ENCODE data around the gene CNTNAP2.

Gene CNTNAP2

GRCh38 chr7:147903536-147904218 lies 1787.1 kb downstream of the CNTNAP2 start:
- no peak for DNase-seq

DNA sequence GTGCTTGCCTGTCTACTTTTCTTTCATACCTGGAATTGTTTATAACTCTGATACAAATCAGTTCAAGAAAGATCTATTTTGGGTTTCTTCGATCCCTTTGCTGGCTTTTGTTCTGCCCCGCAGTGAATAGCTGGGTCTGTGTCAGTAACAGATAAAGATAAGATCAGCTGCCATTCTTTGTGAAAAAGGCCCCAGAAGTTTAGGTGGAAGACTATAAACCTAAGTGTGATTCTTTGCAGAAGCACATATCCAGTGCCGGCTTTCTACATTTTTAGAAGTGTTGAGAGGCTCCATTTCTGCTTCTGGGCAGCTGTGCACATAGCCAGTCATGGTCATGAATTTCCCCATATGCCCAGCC lies 1787.6 kb downstream of the CNTNAP2 start:
- no peak for DNase-seq

- DNase-seq = no peak
Observed at GRCh38 chr7:147909431-147910148, 1793.0 kb downstream of the CNTNAP2 start.

DNA sequence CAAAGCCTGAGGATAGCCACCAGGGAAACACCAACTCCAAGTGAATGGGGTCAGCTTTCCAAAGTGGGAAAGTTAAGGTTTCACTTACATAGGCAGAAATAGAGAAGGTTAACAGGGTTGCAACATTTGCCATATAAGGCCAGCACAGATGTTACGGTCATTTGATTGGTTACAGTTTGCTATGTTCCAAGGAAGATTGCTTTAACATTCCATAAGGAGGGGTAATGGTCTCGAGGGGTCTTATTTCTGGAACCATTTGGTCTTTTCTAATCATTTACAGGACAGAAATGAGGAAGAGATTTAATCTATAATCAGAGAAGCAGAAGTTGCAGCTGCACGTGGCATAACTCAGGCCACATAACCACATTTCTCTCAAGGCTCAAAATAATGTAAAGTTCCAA lies 1794.6 kb downstream of the CNTNAP2 start:
- no peak for DNase-seq

GRCh38 chr7:147912291-147912690 lies 1795.7 kb downstream of the CNTNAP2 start:
- no peak for DNase-seq

- DNase-seq = no peak
Observed at GRCh38 chr7:147912946-147913638, 1796.5 kb downstream of the CNTNAP2 start.

DNA sequence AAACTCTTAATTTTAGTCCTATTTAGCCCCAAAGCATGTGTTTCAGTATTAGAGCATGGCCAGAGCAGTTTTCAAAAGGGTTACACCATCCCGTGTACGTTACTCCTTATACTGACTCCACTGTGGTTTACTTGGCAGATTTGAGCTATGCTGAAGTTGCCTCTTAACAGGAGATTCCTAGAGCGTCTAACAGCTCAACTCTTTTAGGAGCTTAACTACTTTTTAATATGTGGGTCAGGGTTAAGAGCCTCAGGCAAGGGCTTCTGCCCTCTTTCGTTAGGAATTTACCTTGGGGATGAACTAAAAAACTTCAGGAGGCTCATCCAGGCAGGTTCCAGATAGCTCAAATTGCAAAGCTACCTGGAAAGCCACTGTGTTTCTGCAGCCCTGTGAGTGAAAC lies 1799.2 kb downstream of the CNTNAP2 start:
- no peak for DNase-seq

DNA sequence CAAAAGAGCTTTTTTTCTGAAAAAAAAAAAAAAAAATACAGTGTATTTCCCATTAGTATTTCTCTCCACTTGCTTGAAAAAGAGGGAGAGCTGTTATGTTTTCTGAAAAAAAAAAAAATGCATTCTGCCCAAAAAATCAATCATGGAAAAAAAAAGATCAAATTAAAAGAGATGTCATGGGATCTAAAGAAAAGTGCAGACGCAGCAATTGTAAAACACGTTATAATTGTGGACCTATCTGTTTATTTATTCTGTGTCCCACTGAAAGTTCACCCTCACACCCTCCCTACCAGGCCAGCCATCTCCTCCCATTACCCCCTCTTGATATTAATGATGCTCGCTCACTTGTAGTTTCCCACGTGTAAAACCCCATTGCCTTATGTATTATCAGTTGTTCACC lies 1800.0 kb downstream of the CNTNAP2 start:
- DNase-seq = no peak

- no peak for DNase-seq
Observed at GRCh38 chr7:147923841-147924240, 1807.2 kb downstream of the CNTNAP2 start.

DNA sequence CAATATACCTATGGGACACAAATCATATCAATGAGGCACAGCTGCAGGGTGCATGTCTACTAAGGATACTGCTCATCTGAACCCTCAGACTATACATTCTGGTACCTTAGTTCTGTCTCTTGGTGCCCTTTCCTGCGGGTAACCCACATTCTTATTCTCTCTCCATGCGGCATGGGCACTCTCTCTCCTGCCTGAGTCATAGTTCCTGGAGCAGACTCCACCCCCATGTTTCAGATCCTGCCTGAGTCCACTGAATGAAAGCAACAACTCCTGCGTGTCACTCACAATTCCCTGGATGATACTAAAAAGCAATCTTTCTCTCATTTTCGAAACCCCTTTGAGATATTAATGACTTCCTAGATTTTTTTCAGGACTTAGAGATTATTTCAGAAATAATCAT lies 1820.8 kb downstream of the CNTNAP2 start:
- DNase-seq = no peak

DNA sequence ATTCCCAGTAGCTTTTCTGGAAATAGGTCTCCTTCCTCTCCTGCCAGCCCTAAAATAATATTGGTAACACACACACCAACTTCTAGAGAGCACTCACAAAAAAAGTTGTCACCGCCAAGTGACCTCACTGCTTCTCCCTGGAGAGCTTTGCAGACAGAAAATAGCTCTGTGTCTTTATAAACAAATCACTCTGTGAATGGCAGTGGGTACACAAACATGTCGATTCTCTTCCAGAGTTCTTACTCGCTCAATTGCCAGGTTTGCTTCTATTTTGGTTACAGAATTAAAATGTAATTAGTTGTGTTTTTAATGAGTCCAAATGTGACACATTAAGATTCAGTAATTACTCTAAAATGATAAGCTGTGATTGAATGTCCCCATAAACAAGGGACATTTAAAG lies 1824.8 kb downstream of the CNTNAP2 start:
- DNase-seq = peak; percentile 7

GRCh38 chr7:147944321-147944720 lies 1827.7 kb downstream of the CNTNAP2 start:
- no peak for DNase-seq

- no peak for DNase-seq
Observed at GRCh38 chr7:147952918-147953317, 1836.3 kb downstream of the CNTNAP2 start.

DNA sequence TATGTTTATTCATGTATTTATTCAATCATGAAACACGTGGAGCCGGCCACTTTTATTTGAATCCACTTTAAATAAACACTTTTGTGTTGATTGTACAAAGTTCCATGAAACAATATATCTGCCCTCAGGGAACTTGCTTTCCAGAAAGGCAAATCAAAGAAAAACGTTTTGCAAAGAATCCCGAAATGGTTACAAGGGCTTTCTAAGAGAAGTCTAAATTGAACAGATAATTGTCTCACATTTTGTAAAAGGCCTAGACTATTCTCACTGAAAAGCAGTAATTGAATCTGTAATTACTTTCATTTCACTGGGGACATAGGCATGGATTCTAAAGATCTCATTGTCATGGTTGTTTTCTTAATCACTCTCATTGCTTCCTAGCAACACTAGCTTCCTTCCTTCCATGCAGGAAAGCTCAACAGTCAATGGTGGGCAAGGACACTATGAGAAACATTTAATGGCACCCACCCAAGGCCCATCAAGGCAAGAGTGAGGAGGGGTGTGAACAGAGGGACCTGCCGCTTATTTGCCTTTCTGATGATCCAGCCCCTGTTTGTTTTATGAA lies 1851.5 kb downstream of the CNTNAP2 start:
- no peak for DNase-seq

DNA sequence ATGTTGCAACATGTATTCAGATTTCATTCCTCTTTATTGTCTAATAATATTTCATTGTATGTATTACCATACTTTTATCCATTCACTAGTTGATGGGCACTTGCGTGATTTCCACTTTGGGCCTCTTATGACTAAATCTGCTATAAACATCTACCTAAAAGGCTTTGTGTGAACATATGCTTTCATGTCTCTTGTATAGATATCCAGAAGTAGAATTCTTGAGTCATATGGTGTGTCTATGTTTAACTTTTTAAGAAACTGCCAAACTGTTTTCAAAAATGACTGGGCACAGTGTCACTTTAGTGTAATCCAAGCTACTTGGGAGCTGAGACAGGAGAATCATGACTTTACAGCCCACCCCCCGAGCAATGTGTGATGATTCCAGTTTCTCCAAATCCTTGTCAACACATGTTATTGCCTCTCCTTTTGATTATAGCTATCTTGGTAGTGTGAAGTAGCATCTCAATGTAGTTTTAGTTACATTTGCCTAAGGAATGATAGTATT lies 1855.1 kb downstream of the CNTNAP2 start:
- DNase-seq = no peak

DNA sequence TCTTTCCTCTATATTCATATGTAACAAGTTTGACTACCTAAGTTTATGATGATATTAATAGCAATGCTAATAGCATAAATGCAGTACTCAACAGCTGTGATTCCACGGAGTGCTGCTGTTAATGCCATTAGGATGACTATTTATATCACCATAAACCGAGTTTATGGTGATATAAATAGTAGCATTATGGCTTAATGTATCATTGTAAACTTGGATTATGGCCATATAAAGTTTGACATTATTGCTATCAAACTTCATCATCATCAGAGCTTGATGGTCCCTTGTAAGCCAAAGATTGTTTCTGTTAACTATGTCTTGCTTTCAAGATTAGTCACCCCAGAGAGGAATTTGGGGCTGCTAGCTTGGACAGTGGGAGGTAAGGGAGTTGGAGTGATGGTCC lies 1861.6 kb downstream of the CNTNAP2 start:
- no peak for DNase-seq

- no peak for DNase-seq
Observed at GRCh38 chr7:147978651-147979050, 1862.0 kb downstream of the CNTNAP2 start.

DNA sequence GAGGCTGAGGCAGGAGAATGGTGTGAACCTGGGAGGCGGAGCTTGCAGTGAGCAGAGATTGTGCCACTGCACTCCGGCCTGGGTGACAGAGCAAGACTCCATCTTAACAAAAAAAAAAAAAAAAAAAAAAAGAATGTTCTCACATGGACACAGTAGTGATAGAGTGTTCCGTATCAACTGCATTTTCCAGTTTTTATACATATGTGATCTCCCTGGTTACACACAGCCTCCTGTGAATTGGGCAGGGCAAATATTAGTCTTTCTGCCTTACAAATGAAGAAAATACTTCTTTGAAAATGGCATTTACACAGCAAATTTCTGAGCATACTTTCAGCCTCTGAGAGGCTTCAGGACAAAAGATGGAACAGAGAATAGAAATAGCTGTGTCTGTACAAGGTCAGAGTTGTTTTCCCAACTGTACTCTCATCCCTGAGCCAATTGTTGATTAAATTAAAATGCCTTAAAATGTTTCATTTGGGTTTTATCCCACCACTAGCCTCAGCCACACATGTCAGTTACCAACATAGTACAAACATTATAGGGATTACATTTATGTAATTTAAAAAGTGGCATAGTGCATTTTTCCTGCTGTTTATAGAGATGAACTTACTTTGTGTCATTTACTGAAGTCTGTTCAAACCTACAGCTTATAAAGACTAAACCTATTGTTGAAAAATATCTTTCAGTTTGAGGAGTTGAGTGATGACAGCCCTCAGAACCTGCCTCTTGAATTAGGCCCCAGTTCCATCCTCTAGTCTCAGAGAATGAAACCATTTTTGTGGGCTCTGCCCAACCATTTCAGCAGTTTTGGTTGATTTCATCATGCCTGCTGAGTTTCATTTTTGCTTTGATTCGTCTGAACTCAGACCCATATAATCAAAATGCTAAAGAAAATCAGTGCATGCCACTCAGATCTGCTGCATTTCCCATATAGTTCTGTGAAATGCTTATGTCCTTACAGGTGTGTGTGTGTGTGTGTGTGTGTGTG lies 1864.5 kb downstream of the CNTNAP2 start:
- DNase-seq = no peak

GRCh38 chr7:147982307-147982706 lies 1865.7 kb downstream of the CNTNAP2 start:
- DNase-seq = no peak

- DNase-seq = no peak
Observed at GRCh38 chr7:147984265-147984664, 1867.7 kb downstream of the CNTNAP2 start.

GRCh38 chr7:147990079-147990478 lies 1873.5 kb downstream of the CNTNAP2 start:
- DNase-seq = no peak

DNA sequence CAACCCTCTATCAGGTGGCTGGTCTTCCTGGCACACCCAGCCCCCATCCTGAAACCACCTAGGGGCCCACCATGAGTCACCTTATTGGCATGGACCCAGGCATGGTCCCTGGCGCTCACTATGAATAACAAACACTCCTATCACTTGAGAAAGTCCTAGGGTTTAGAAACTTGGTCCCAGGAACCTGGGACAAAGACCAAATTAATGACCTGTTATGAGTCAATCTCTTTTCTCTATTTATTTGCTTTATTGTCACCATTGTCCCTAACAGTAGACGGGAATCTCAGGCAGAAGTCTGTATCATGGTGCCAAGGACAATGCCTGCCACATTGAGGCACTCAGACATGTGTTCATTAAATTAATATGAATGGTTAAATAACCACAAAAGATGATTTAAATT lies 1874.3 kb downstream of the CNTNAP2 start:
- no peak for DNase-seq

Data from NCI-H1105 (cell line).